ENCODE measurements around the gene ID4. TPM values are rescaled to one million over a fixed set of nuclear protein-coding genes. Genes with fewer than 3 reads are reported as not detected.

ID4 gene
- total RNA-seq, 1 donor from 2014 or later: under 0.01 TPM

DNA sequence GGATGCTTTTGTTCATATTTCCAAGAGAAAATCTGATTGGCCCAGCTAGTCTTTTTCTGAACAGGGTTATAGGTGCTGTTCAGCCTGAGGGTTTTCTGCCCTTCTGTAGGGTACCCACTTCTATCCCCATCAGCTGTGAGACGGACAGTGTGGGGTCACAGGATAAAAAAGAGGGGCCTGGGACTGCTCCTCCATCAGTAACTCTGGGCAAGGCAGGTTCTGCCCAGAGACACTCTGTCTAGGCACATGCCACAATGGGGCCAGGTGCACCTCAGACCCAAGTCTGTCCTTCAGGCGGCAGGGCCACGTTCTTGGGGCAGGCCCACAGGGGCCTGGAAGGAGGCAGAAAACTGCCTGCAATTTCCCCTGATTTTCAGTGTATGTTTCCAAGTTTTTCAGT is 20.0 kb downstream of the ID4 start:
- no peak for DNase-seq (ENCODE audit: low read depth, low spot score)

DNA sequence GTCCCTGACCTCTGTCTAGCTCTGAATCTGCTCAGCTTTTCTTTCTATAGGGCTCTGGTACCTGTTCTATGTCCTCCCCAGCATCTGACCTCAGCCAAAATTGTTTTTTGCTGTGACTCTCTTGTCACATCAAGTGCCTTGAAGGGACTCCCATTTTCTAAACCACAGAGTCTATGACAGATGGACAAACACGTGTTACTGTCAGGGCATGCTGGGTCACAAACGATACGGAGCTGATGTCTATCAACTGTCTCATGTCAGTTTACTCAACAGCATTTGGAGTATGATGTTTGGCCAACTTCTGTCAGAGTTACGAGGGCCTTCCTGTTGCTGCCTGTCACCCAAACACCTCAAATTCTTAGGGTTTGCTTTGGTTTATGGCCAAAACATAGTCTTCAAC is 20.5 kb downstream of the ID4 start:
- no peak for DNase-seq (ENCODE audit: low read depth, low spot score)

DNA sequence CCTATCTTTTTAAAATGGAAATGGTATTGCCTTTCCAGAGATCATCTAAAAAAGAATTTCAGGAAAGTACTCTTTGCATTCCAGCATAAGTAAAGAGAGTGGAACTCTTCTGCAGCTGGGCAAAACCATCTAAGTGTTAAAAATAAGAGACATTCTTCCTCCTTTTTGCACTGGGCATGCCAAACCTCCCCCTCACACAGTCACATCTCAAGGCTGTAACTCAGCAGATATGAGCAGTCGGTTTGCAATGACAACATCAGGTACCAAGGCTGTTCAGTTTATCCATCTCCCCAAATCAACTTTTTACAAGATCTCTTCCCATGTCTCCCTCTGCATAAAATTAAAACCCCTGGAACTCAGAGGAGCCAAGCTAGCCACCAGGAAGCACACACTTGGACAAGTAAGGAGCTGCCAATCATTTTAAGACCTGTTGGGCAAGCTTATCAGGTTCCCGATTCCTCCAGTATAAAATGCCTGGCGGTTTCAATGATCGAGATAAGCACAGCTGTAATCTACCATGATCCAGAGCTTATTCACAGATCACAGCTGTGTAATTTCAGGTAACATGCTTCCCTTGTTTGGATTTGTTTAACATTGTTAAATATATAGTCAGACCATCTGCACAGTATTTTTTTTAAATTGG is 23.2 kb downstream of the ID4 start:
- DNase-seq (ENCODE audit: low read depth, low spot score): no peak

DNA sequence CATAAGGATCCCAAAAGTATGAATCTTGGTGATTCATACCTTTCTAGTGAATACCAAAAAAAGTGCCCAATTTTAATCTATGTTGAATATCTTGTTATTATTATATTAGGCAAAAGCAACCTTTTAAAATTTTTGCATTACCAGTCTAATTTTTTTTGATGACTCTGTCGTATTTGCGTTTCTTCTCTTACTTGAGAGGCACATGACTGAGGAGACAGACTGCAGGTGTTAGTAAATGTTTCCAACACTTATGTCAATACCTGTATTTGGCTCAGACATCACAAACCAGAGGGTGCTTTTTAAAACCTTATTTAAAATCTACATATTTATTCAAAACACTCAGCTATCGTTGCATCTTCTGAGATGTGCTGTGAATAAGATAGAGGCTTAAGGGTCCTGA is 27.1 kb downstream of the ID4 start:
- no peak for DNase-seq (ENCODE audit: low read depth, low spot score)

DNA sequence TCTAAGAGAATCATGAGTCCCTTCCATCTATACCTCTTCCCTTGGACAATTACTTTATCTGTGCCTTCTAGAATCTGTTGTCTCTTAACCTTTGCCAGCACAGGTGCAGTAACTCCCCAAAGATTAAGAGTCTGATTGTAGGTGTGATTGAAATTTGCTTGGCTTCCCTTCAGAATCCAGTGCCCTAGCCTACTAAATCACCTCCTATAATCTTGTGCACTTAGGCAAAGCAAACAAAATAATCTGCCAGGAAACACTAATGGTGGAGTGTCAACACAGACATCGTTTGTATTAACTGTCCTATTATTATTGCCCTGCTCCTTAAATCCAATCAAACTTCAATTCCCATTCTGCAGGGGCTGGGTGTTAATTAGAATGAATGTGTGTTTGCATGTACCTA is 28.0 kb downstream of the ID4 start:
- no peak for DNase-seq (ENCODE audit: low read depth, low spot score)

DNA sequence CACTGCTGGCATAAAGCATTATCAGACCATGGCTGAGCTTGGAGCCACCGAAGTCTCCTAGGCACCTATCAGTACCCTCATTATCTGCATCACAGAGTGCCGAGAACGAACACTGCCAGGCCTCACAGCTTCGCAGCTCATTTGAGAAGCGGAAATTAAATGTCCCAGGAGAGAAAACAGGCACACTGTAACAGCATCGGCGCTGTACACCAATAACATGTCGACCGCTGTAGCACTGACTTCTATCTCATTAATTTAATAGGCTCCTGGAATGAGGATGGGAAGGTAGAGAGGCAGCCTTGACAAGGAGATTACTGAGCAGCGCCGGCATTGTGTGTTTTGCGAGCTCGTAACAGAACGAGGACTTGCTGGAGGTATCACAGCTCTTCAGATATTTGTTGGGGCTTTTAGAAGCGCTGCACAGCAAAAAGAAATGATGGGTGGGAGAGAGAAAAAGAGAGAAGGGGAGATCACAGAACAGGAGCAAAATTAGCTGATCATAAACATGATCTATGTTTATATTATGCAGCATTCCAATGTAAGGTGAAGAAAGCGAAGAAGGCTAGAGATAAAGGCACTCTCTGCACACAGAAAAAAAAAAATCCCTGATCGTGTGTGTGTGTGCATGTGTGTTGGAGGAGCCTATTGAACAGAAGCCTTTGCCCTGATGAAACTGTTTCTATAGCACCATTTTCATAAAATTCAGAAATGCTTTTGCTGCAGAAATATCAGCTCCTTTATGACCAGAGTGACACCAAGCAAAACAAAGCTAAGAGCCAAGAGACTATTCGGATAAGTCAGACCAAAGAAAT is 29.2 kb downstream of the ID4 start:
- DNase-seq (ENCODE audit: low read depth, low spot score): no peak

DNA sequence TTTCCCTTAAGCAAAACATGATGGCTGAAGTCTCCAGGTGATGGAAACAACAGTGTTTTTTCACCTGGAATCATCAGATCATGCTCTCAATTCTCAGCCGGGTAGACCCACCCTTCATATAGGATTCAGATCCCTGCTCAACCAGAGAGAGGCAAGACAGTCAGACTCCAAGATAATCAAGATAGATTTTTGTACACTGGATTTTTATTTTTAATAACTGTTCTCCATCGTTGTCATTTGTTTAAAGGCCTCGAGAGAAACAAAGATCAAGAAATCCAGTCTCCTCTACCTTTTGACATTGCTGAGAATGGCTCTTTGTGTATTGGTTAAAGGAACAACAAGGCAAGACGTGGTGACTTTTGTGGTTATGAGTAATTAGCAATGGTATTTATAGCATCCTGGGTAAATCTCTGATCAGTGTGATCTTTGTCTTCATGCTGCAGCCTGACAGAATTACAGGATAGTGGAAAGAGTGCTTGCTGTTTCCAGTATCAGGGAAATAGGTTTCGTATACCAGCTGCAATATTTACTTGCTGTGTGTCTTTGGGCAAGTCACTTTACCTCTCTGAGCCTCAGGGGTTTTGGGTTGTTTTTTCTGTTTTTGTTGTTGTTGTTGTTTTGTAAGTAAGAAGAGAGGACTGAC is 29.9 kb downstream of the ID4 start:
- no peak for DNase-seq (ENCODE audit: low read depth, low spot score)

DNA sequence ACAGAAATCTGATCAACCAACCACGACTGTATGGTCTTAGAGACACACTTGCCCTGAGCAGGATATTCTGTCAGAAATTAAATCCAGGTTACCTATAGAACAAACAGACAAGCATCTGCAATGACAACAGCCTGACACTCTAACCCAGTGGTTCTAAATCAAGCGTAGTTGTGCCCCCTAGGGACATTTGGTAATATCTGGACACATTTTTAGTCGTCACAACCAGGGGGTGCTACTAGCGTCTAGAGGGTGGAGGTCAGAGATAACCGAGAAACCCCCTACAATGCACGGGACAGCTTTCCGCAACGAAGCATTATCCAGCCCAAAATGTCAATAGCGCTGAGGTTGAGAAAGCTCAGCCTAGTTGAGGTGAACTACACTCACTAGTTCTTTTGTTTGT is 32.3 kb downstream of the ID4 start:
- no peak for DNase-seq (ENCODE audit: low read depth, low spot score)

DNA sequence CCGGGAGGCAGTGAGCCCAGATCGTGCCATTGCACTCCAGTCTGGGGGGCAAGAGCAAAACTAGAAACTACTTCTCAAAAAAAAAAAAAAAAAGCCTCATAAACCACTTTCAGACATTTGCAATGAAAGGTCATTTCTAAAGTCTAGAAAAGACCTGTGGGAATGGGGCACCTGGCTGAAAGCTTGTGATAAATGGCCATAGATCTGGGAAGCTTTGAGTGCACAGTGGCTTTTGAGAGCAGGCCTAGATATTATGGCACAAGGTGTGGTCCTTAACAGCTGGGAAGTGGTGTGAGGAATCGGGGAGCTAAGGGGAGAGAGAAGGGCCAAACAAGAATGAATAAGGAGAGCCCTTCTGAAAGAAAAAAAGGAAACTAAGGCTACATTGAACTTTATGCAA is 33.2 kb downstream of the ID4 start:
- DNase-seq (ENCODE audit: low read depth, low spot score): no peak

DNA sequence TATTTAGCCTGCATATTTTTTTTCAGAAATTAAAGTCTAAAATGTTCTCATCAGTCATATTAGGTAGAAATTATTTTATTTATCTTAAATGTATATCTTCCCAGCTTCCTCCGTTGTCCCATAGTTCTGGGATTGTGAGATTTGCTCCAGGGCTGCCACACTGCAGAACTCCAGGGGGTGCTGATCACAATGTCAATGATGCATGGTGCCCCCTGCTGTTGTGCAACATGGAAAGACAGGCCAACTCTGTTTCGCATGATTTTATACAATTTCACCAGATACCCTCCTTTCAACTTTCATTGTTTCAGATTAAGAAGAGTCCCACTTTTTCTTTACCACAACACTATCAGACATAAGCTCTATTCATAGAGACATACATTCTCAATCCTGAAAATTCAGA is 35.9 kb downstream of the ID4 start:
- no peak for DNase-seq (ENCODE audit: low read depth, low spot score)

DNA sequence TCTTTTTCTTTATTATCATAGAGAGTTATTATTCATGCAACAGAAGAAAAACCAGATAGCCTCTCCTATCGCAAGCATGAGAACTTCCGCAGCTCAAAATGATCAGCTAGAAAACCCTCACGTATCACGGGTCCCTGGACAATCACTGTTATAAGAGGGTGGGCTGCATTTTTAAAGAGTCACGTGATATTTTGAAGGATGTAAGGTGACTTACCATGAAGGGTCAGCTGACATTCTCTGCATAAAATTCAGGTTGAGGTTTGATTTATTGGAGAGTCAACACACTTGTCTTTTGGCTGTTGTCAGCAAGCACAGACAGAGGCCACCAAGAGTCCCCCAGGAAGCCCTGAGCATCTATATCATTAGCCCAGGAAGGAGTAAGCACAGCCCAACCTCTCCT is 39.5 kb downstream of the ID4 start:
- DNase-seq (ENCODE audit: low read depth, low spot score): no peak

DNA sequence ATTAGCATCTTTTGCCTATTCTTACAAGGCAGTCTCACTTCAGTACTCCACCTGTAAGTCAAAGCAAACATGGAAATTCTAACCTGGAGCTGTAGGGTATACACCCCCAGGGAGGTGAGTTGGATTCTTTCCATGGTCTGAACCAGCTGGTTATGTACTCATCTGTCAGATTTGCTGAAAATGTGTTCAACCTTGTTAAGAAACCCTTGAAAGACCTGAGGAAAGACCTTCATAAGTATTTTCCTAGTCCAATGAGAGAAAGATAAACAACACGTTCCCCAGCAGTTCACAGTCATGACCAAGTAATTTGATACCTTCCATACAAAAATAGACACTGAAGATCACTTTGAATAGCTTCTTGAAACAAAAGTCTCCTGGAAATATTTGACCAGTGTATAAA is 42.5 kb downstream of the ID4 start:
- DNase-seq (ENCODE audit: low read depth, low spot score): no peak

DNA sequence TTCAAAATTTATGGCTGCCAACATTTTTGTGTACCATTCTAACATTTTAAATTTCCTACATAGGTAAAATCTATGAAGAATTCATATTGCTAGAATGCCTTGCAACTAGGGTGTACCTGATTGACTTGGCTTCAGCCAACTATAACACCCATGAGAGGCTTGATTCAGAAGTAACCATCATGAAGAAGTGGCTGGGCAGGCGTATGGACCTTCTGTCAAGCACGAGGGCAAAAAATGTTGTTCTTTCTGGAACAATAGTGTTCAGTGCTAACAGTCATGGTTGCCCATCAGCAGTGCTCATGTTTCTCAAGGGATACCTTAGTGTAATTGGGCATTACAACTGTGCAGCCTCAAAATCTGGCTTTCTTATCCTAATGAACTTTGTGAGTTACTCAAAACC is 42.9 kb downstream of the ID4 start:
- DNase-seq (ENCODE audit: low read depth, low spot score): no peak

DNA sequence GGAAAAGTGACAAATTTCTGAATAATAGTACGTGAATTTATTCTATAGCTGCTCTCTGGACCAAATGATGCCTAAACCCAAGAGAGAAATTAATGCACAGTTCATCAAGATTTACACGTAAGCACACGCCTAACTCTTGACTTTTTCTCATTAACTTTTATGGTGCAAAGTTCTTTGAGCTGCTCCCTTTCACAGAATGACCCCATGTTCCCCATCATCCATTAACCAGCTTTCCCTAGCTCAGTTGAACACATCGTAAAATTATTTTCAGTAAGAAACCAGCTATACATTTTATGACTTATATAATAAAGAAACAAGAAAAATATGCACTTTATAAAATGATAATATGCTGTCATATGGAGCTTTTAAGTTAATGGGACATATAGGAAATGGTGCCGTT is 54.3 kb downstream of the ID4 start:
- no peak for DNase-seq (ENCODE audit: low read depth, low spot score)
